ENCODE data around the gene TARBP1. TPM values are rescaled to one million over a fixed set of nuclear protein-coding genes. Genes with fewer than 3 reads are reported as not detected.
A peak's percentile ranks its signal among the peaks of the same experiment; 100 is the strongest.

The TARBP1 gene
- total and polyA plus RNA-seq, 2 of the 13 experiments (the other 11 are each of a cell fraction or from before 2014, with no cell fraction given): 37.7 to 67.0 TPM

DNA sequence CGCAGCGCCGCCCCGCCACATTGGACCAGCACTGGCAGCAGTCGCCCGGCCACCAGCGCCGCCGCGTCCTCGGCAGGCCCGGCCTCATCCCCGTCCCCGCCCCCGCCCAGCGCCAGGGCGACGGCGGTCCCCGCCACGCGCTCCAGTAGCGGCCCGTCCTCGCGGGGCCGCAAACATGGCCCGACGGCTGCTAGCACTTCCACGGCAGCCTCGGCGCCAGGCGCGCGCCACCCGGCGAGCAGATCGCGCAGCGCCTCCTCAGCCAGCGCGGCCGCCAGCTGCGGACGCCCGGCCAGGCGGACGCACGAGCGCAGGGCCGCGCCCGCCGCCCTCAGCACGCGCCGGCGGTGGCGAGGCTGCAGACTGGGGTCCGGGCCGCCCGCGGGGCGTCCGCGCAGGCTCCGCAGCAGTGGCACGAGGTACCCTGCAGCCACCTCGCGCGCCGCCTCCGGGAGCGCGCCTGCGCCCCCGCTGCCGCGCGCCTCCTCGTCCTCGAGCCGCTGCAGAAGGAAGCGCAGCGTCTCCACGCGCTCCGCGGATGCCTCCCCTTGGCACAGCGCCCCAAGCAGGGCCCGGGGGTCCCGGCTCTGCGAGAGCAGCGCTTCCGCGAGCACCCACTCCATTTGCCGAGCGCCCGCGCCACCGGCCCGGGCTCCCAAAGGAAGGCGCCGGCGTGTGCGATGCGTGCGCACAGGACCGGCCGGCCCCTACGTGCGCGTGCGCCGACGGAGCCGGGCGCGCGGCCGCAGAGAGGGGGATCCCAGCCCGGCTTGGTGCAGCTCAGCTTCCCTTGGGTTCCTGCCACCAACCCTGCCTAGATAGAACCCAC is at the start of gene TARBP1 (continued):
- TF ChIP-seq, protein P1, sequence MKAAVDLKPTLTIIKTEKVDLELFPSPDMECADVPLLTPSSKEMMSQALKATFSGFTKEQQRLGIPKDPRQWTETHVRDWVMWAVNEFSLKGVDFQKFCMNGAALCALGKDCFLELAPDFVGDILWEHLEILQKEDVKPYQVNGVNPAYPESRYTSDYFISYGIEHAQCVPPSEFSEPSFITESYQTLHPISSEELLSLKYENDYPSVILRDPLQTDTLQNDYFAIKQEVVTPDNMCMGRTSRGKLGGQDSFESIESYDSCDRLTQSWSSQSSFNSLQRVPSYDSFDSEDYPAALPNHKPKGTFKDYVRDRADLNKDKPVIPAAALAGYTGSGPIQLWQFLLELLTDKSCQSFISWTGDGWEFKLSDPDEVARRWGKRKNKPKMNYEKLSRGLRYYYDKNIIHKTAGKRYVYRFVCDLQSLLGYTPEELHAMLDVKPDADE (CRISPR knock-in tag; IDR thresholded peaks at IDR 0.05): no peak
- TF ChIP-seq ZNF773 (CRISPR knock-in tag; IDR thresholded peaks at IDR 0.05; ENCODE audit: borderline replicate concordance) (no peak), CCAR2 (optimal IDR thresholded peaks at IDR 0.05; ENCODE audit: low read depth, low read length) (no peak), SNAPC2 (CRISPR knock-in tag; IDR thresholded peaks at IDR 0.05) (no peak), RNF2 (conservative IDR thresholded peaks at IDR 0.05; ENCODE audit: low read depth) (peak; percentile 70), ZNF329 (CRISPR knock-in tag; IDR thresholded peaks at IDR 0.05; ENCODE audit: low read depth) (no peak), ESRRA (CRISPR knock-in tag; IDR thresholded peaks at IDR 0.05; ENCODE audit: low read depth) (0 out of 2 replicates have a peak, but pooled peaks have one; percentile 25), ZNF839 (CRISPR knock-in tag; IDR thresholded peaks at IDR 0.05; ENCODE audit: borderline replicate concordance) (no peak), SRSF4 (IDR thresholded peaks at IDR 0.05; ENCODE audit: low read depth, low read length, poor library complexity, severe bottlenecking) (no peak), STAG1 (CRISPR knock-in tag; IDR thresholded peaks at IDR 0.05) (no peak; the same call in 1 of the 2 replicates)
- TF ChIP-seq, protein P2, sequence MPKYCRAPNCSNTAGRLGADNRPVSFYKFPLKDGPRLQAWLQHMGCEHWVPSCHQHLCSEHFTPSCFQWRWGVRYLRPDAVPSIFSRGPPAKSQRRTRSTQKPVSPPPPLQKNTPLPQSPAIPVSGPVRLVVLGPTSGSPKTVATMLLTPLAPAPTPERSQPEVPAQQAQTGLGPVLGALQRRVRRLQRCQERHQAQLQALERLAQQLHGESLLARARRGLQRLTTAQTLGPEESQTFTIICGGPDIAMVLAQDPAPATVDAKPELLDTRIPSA (CRISPR knock-in tag; IDR thresholded peaks at IDR 0.05; ENCODE audit: borderline replicate concordance): no peak
- TF ChIP-seq, protein P3, sequence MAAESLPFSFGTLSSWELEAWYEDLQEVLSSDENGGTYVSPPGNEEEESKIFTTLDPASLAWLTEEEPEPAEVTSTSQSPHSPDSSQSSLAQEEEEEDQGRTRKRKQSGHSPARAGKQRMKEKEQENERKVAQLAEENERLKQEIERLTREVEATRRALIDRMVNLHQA (CRISPR knock-in tag; IDR thresholded peaks at IDR 0.05): no peak
- TF ChIP-seq, protein P4, sequence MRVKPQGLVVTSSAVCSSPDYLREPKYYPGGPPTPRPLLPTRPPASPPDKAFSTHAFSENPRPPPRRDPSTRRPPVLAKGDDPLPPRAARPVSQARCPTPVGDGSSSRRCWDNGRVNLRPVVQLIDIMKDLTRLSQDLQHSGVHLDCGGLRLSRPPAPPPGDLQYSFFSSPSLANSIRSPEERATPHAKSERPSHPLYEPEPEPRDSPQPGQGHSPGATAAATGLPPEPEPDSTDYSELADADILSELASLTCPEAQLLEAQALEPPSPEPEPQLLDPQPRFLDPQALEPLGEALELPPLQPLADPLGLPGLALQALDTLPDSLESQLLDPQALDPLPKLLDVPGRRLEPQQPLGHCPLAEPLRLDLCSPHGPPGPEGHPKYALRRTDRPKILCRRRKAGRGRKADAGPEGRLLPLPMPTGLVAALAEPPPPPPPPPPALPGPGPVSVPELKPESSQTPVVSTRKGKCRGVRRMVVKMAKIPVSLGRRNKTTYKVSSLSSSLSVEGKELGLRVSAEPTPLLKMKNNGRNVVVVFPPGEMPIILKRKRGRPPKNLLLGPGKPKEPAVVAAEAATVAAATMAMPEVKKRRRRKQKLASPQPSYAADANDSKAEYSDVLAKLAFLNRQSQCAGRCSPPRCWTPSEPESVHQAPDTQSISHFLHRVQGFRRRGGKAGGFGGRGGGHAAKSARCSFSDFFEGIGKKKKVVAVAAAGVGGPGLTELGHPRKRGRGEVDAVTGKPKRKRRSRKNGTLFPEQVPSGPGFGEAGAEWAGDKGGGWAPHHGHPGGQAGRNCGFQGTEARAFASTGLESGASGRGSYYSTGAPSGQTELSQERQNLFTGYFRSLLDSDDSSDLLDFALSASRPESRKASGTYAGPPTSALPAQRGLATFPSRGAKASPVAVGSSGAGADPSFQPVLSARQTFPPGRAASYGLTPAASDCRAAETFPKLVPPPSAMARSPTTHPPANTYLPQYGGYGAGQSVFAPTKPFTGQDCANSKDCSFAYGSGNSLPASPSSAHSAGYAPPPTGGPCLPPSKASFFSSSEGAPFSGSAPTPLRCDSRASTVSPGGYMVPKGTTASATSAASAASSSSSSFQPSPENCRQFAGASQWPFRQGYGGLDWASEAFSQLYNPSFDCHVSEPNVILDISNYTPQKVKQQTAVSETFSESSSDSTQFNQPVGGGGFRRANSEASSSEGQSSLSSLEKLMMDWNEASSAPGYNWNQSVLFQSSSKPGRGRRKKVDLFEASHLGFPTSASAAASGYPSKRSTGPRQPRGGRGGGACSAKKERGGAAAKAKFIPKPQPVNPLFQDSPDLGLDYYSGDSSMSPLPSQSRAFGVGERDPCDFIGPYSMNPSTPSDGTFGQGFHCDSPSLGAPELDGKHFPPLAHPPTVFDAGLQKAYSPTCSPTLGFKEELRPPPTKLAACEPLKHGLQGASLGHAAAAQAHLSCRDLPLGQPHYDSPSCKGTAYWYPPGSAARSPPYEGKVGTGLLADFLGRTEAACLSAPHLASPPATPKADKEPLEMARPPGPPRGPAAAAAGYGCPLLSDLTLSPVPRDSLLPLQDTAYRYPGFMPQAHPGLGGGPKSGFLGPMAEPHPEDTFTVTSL (CRISPR knock-in tag; IDR thresholded peaks at IDR 0.05; ENCODE audit: borderline replicate concordance): no peak
- TF ChIP-seq, protein P5, sequence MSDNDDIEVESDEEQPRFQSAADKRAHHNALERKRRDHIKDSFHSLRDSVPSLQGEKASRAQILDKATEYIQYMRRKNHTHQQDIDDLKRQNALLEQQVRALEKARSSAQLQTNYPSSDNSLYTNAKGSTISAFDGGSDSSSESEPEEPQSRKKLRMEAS (IDR thresholded peaks at IDR 0.05): peak; percentile 91
- TF ChIP-seq, protein P6, sequence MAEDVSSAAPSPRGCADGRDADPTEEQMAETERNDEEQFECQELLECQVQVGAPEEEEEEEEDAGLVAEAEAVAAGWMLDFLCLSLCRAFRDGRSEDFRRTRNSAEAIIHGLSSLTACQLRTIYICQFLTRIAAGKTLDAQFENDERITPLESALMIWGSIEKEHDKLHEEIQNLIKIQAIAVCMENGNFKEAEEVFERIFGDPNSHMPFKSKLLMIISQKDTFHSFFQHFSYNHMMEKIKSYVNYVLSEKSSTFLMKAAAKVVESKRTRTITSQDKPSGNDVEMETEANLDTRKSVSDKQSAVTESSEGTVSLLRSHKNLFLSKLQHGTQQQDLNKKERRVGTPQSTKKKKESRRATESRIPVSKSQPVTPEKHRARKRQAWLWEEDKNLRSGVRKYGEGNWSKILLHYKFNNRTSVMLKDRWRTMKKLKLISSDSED (CRISPR knock-in tag; IDR thresholded peaks at IDR 0.05): no peak
- TF ChIP-seq, protein P7, sequence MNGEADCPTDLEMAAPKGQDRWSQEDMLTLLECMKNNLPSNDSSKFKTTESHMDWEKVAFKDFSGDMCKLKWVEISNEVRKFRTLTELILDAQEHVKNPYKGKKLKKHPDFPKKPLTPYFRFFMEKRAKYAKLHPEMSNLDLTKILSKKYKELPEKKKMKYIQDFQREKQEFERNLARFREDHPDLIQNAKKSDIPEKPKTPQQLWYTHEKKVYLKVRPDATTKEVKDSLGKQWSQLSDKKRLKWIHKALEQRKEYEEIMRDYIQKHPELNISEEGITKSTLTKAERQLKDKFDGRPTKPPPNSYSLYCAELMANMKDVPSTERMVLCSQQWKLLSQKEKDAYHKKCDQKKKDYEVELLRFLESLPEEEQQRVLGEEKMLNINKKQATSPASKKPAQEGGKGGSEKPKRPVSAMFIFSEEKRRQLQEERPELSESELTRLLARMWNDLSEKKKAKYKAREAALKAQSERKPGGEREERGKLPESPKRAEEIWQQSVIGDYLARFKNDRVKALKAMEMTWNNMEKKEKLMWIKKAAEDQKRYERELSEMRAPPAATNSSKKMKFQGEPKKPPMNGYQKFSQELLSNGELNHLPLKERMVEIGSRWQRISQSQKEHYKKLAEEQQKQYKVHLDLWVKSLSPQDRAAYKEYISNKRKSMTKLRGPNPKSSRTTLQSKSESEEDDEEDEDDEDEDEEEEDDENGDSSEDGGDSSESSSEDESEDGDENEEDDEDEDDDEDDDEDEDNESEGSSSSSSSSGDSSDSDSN (CRISPR knock-in tag; IDR thresholded peaks at IDR 0.05): no peak; the same call in 1 of the 2 replicates
